Liver (tissue), 3 donors: ENCODE results near the gene CASZ1.

Source experiments
- EGR1 ChIP-seq, 2 donors: IDR thresholded peaks; 2 replicates each; pipeline ENCODE4 v1.6.1; 2016 to 2018; ENCODE audit warnings: antibody characterized with exemption in 2 of 2, low read depth in 2 of 2
- FOXA1 ChIP-seq: IDR thresholded peaks from 2 replicates; pipeline ENCODE4 v1.6.1; 2016; ENCODE audit warnings: antibody characterized with exemption
- JUND ChIP-seq, 2 donors: IDR thresholded peaks; 2 replicates each; pipeline ENCODE4 v1.6.1; 2016; ENCODE audit warnings: antibody characterized with exemption in 2 of 2
- RAD21 ChIP-seq, 2 donors: IDR thresholded peaks; 2 replicates each; pipeline ENCODE4 v1.6.1; 2016; ENCODE audit warnings: antibody characterized with exemption in 2 of 2, mild to moderate bottlenecking in 2 of 2
- SP1 ChIP-seq: IDR thresholded peaks from 2 replicates; pipeline ENCODE4 v1.6.1; 2018; ENCODE audit warnings: antibody characterized with exemption, mild to moderate bottlenecking
- TAF1 ChIP-seq: conservative IDR thresholded peaks from 2 replicates; pipeline ENCODE4 v1.6.1; 2016; ENCODE audit warnings: antibody characterized with exemption, mild to moderate bottlenecking
- TF ChIP-seq, protein P1 (sequence below): fragments of 150-350 bp; IDR thresholded peaks from 2 replicates; pipeline ENCODE4 v1.5.1; 2017; ENCODE audit warnings: improper control_type of control experiment, low read depth, low read length; ENCODE audit not compliant: missing input control
- TF ChIP-seq, protein P2 (sequence below): IDR thresholded peaks from 2 replicates; pipeline ENCODE4 v1.6.1; 2016; ENCODE audit warnings: antibody characterized with exemption, mild to moderate bottlenecking
- TF ChIP-seq, protein P3 (sequence below): IDR thresholded peaks from 2 replicates; pipeline ENCODE4 v1.6.1; 2016; ENCODE audit warnings: antibody characterized with exemption
- donor health status: healthy.
- donor health status: healthy.

DNA sequence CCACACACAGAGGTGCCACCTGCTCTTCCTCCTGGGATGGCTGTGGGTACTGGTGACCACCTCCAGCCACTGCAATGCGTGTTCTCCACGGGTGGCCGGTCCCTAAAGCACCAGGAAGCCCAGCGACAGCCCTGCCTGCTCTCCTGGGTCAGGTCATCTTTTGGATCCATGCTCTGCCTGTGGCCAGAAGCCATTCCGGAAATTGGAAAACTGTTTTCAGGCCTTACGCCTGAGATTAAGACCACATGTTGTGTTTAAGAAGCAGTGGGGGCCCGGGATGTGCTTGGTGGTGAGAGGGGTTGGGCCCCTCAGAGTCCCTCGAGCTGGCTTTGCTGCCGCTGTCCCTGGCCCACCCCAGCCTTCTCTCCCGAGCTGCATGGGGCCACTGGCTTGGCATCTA is 170.9 kb downstream of the CASZ1 start:
- no peak for TF ChIP-seq TAF1
- TF ChIP-seq, protein P1, sequence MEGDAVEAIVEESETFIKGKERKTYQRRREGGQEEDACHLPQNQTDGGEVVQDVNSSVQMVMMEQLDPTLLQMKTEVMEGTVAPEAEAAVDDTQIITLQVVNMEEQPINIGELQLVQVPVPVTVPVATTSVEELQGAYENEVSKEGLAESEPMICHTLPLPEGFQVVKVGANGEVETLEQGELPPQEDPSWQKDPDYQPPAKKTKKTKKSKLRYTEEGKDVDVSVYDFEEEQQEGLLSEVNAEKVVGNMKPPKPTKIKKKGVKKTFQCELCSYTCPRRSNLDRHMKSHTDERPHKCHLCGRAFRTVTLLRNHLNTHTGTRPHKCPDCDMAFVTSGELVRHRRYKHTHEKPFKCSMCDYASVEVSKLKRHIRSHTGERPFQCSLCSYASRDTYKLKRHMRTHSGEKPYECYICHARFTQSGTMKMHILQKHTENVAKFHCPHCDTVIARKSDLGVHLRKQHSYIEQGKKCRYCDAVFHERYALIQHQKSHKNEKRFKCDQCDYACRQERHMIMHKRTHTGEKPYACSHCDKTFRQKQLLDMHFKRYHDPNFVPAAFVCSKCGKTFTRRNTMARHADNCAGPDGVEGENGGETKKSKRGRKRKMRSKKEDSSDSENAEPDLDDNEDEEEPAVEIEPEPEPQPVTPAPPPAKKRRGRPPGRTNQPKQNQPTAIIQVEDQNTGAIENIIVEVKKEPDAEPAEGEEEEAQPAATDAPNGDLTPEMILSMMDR, result no peak
- no peak for TF ChIP-seq RAD21 (IDR thresholded peaks at IDR 0.05)
- TF ChIP-seq, protein P2, sequence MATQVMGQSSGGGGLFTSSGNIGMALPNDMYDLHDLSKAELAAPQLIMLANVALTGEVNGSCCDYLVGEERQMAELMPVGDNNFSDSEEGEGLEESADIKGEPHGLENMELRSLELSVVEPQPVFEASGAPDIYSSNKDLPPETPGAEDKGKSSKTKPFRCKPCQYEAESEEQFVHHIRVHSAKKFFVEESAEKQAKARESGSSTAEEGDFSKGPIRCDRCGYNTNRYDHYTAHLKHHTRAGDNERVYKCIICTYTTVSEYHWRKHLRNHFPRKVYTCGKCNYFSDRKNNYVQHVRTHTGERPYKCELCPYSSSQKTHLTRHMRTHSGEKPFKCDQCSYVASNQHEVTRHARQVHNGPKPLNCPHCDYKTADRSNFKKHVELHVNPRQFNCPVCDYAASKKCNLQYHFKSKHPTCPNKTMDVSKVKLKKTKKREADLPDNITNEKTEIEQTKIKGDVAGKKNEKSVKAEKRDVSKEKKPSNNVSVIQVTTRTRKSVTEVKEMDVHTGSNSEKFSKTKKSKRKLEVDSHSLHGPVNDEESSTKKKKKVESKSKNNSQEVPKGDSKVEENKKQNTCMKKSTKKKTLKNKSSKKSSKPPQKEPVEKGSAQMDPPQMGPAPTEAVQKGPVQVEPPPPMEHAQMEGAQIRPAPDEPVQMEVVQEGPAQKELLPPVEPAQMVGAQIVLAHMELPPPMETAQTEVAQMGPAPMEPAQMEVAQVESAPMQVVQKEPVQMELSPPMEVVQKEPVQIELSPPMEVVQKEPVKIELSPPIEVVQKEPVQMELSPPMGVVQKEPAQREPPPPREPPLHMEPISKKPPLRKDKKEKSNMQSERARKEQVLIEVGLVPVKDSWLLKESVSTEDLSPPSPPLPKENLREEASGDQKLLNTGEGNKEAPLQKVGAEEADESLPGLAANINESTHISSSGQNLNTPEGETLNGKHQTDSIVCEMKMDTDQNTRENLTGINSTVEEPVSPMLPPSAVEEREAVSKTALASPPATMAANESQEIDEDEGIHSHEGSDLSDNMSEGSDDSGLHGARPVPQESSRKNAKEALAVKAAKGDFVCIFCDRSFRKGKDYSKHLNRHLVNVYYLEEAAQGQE, result no peak
- TF ChIP-seq SP1, result no peak
- no peak for TF ChIP-seq JUND (IDR thresholded peaks at IDR 0.05)
- TF ChIP-seq, protein P3, sequence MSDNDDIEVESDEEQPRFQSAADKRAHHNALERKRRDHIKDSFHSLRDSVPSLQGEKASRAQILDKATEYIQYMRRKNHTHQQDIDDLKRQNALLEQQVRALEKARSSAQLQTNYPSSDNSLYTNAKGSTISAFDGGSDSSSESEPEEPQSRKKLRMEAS, result no peak
- no peak for TF ChIP-seq EGR1 (IDR thresholded peaks at IDR 0.05; ENCODE audit: low read depth in 2 of 2)
- TF ChIP-seq FOXA1, result no peak
